GM23248 (cell line): ENCODE data around the gene PPP4R1.

ENCODE experiments used
- EZH2 ChIP-seq: fragments of 200-600 bp; sonication (generic); IDR thresholded peaks from 2 replicates; pipeline ENCODE4 v1.6.1; 2018; ENCODE audit warnings: antibody characterized with exemption, mild to moderate bottlenecking; ENCODE audit not compliant: insufficient read depth, poor library complexity, severe bottlenecking
- EZH2phosphoT487 ChIP-seq: fragments of 200-600 bp; sonication (generic); IDR thresholded peaks from 2 replicates; pipeline ENCODE4 v1.6.1; 2018; ENCODE audit warnings: antibody characterized with exemption, moderate library complexity, mild to moderate bottlenecking, low read depth; ENCODE audit not compliant: insufficient read depth

GRCh38 chr18:9550429-9550828, 63.9 kb downstream of the PPP4R1 start:
- TF ChIP-seq EZH2 (no peak), EZH2phosphoT487 (no peak)
